ENCODE data around the gene IRAK2.

DNA sequence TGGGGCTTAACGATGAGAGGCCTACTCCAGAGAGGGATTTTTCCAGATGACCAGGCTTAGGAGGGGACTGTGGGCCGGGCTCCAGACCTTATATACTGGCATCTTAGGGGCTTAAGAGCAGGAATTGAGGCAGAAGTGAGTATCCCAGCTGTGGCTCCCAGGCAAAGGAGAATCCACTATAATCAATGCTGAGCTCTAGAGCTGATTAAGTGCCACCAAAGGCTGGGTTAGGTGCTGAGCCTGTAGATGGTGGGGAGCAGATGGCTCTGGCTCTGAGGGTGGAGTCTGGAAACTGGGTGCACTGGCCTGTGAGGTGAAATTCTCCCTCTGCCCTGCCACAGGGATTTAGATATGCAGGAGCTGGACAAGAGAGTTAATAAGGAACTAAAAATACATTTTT, 23.2 kb downstream of the IRAK2 start:
- no peak for TF ChIP-seq POLR2AphosphoS5 (IDR thresholded peaks at IDR 0.05)
- TF ChIP-seq, protein P1, sequence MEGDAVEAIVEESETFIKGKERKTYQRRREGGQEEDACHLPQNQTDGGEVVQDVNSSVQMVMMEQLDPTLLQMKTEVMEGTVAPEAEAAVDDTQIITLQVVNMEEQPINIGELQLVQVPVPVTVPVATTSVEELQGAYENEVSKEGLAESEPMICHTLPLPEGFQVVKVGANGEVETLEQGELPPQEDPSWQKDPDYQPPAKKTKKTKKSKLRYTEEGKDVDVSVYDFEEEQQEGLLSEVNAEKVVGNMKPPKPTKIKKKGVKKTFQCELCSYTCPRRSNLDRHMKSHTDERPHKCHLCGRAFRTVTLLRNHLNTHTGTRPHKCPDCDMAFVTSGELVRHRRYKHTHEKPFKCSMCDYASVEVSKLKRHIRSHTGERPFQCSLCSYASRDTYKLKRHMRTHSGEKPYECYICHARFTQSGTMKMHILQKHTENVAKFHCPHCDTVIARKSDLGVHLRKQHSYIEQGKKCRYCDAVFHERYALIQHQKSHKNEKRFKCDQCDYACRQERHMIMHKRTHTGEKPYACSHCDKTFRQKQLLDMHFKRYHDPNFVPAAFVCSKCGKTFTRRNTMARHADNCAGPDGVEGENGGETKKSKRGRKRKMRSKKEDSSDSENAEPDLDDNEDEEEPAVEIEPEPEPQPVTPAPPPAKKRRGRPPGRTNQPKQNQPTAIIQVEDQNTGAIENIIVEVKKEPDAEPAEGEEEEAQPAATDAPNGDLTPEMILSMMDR (IDR thresholded peaks at IDR 0.05), result no peak
